VCaP (cell line): ENCODE data around the gene FNDC11.
"Not testable (repeated sequence)": the region's sequence is repeated elsewhere in the genome, so short reads cannot be mapped to it uniquely, and the experiment has no call there.

ENCODE experiments used
- H3K27ac ChIP-seq: fragments of 450-650 bp; 2 replicates; pipeline ENCODE4 v1.5.1; 2017
- TF ChIP-seq, protein P1 (sequence below): fragments of 450-650 bp; conservative IDR thresholded peaks from 2 replicates; pipeline ENCODE4 v1.5.1; 2017; ENCODE audit warnings: mild to moderate bottlenecking, moderate library complexity

FNDC11 gene

DNA sequence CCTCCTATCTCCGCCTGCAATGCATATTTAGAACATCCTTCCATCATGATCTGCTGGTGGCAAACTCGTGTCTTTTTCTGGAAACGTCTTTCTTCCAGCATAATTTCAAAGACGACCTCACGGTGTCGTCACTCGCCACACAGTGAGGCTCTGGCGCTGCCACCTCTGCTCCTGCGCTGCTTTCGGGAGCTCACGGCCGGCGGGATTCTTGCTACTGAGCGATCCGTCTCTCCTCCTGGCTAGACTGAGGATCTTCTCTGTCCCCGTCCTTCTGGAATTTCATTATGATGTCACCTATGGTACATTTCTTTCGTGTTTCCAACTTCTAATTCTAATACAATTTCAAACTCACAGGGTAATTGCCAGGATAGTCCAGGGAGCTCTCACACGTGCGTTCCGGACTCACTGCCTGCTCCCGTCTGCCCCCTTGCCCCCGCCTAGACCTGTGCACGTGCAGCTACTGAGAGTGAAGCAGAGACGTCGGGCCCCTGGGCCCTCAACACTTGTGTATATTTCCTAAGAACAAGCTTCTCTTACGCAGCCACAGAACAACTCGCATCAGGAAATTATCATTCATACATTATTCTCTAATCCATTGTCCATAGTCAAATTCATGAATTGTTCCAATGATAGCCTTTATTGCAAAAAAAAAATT lies 45.6 kb downstream of the FNDC11 start:
- TF ChIP-seq, protein P1, sequence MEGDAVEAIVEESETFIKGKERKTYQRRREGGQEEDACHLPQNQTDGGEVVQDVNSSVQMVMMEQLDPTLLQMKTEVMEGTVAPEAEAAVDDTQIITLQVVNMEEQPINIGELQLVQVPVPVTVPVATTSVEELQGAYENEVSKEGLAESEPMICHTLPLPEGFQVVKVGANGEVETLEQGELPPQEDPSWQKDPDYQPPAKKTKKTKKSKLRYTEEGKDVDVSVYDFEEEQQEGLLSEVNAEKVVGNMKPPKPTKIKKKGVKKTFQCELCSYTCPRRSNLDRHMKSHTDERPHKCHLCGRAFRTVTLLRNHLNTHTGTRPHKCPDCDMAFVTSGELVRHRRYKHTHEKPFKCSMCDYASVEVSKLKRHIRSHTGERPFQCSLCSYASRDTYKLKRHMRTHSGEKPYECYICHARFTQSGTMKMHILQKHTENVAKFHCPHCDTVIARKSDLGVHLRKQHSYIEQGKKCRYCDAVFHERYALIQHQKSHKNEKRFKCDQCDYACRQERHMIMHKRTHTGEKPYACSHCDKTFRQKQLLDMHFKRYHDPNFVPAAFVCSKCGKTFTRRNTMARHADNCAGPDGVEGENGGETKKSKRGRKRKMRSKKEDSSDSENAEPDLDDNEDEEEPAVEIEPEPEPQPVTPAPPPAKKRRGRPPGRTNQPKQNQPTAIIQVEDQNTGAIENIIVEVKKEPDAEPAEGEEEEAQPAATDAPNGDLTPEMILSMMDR = no peak
- H3K27ac ChIP-seq = no peak overlapping the region

DNA sequence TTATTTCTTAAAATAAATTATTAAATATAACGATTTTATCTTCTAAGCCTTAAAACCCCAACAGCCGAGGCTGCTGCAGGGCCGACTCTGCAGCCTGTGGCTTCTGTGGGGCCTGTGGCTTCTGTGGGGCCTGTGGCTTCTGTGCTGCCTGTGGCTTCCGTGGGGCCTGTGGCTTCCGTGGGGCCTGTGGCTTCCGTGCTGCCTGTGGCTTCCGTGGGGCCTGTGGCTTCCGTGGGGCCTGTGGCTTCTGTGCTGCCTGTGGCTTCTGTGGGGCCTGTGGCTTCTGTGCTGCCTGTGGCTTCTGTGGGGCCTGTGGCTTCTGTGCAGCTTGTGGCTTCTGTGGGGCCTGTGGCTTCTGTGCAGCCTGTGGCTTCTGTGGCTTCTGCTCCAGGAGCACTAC lies 47.7 kb downstream of the FNDC11 start:
- not testable (repeated sequence) for H3K27ac ChIP-seq

DNA sequence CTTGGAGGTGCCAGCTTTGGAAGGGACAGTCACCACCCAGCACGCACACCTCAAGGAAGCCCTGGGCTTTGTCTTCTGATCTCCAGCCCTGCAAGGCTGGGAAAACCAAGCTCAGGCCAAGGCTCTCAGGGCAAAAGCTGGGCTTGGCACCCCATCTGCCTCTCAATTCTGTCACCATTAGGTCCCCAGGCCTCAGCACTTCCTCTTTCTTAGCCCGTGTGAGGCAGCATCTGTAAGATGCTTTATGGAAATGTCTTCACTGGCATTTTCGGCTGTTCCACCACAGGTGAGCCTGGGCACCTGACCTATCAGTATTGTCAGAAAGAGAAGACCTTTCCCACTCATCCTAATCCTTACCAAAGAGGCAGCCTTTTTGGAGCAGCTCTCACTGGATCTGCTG lies 48.4 kb downstream of the FNDC11 start:
- no peak overlapping the region for H3K27ac ChIP-seq
- TF ChIP-seq, protein P1 = no peak
